Aorta (tissue), 5 donors: Measurements from ENCODE around the gene DEPDC4. TPM values are rescaled to one million over a fixed set of nuclear protein-coding genes. Genes with fewer than 3 reads are reported as not detected.
"Not testable (repeated sequence)": the region's sequence is repeated elsewhere in the genome, so short reads cannot be mapped to it uniquely, and the experiment has no call there.

Experiments used
- ATAC-seq: fragments of 200-7000 bp; cut with Tn5 transposase; one replicate; pipeline ENCODE4 v1.9.1; 2022; ENCODE audit warnings: moderate library complexity; ENCODE audit not compliant: low FRiP score
- DNase-seq, 2 donors: peaks; one replicate each; pipeline ENCODE4 v3.0.0-alpha.2; 2020
- H3K27ac ChIP-seq, 2 donors: one replicate each; pipeline ENCODE4 v1.5.1; 2013; ENCODE audit warnings: low read length in 2 of 2, mild to moderate bottlenecking in 2 of 2, moderate library complexity in 2 of 2, control low read depth in 1 of 2, inconsistent platforms in 1 of 2, low read depth in 1 of 2
- H3K27me3 ChIP-seq, 2 donors: one replicate each; pipeline ENCODE4 v1.6.1; 2013; ENCODE audit warnings: control low read depth in 1 of 2, low read length in 1 of 2, mild to moderate bottlenecking in 1 of 2, moderate library complexity in 1 of 2; ENCODE audit not compliant: insufficient read depth in 2 of 2, control insufficient read depth in 1 of 2
- H3K36me3 ChIP-seq, 2 donors: one replicate each; pipeline ENCODE4 v1.6.1; 2013; ENCODE audit warnings: control low read depth in 1 of 2, low read length in 1 of 2, mild to moderate bottlenecking in 1 of 2; ENCODE audit not compliant: insufficient read depth in 2 of 2, control insufficient read depth in 1 of 2
- H3K4me1 ChIP-seq, 2 donors: one replicate each; pipeline ENCODE4 v1.6.1; 2013; ENCODE audit warnings: low read length in 2 of 2, control low read depth in 1 of 2, mild to moderate bottlenecking in 1 of 2, moderate library complexity in 1 of 2; ENCODE audit not compliant: insufficient read depth in 2 of 2, control insufficient read depth in 1 of 2
- H3K4me3 ChIP-seq, 2 donors: one replicate each; pipeline ENCODE4 v1.5.1; 2013; ENCODE audit warnings: low read length in 2 of 2, control low read depth in 1 of 2, mild to moderate bottlenecking in 1 of 2
- H3K9me3 ChIP-seq: one replicate; pipeline ENCODE4 v1.6.1; 2013; ENCODE audit warnings: mild to moderate bottlenecking, low read length; ENCODE audit not compliant: control insufficient read depth
- WGBS, 2 donors: extraction: QIAGEN DNeasy Blood & Tissue Kit; methylation state at CpG; one replicate each; pipeline ENCODE4 v1.1.7; 2013; 5-methylcytosine and 5-hydroxymethylcytosine counted together
- intact Hi-C, 2 donors: fragments of 100-400 bp; cut with DNase I; formaldehyde crosslinking; loops; one replicate each; pipeline versions ENCODE4 v1.14.2 to v1.15.0; 2022
- long read RNA-seq, 2 donors: library from polyadenylated mRNA; unstranded; transcript quantifications; one replicate each; pipeline ENCODE4 v2.0.0, GENCODE V29; 2020 to 2021
- polyA plus RNA-seq, 2 donors: library from polyadenylated mRNA; stranded (reverse); fragments of 200-250 nt; gene quantifications; one replicate each; pipeline ENCODE4 v1.2.3, GENCODE V29; 2013
- total RNA-seq, 2 donors: library from RNA; stranded (reverse); fragmentation: NEBNext Ultra II Directional; extraction: Animal tissue kit (Norgen Biotek cat#: 25700); gene quantifications; one replicate each; pipeline ENCODE4 v1.2.1, GENCODE V29; 2021
- donor health status: healthy with polysubstance abuse.
- donor health status: Bipolar disorder and iron deficiency.
- donor health status: DM: no; HTN: no; CAD: no.
- donor health status: DM: no; HTN: no; CAD: no.
- donor health status: DM: yes; HTN: yes; CAD: no.

Gene DEPDC4
- 1 to 10 TPM in 1 of 2 donors, under 1 TPM in 1; 0.29 to 1.5 TPM for total RNA-seq
- 1 to 10 TPM in 1 of 2 donors, not detected in 1; 1.4 TPM for polyA plus RNA-seq
- long read RNA-seq, donor 1, partial matches to known transcripts: 1 of 4 reads
- long read RNA-seq, donor 1, other reads (novel, unspliced or antisense): 1 of 4 reads
- long read RNA-seq, donor 2, partial matches to known transcripts: 0 of 1 reads
- long read RNA-seq, donor 2, other reads (novel, unspliced or antisense): 1 of 1 reads

DNA sequence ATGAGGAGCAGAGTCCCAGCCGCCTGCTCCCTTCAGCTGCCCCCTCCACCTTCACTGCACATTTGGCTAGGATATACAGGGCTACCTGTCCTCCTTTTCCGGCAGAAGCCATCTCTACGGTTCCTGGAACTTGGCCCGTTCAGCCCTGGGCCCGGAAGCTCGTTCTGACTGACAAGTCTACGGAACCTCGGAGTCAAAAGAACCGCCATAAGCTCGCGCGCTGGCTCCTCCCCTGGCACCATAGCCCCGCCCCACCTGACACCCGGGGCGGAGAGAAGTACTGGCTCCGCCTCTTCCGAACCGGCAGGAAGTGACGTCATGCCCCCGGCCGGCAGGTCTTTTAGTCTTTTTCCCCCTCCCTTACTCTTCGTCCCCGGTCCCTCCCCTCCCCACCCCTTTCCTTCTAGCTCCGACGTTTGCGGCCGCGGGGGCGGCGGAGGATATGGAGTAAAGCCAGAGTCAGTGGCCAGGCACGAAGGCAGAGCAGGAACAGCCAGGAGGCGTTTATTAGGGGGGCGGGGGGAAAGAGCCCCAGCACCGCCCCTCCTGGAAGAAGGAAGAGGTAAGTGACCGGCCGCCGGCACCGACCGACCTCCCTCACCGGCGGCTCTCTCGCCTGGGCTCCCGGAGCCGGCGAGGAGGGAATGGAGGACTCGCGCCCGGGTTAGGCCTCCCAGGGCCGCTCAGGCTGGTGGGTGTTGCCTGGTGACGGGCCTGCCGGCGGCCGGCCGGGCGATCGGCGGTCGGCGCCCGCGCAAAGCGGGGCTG is at the start of gene DEPDC4, which contains the start of gene SCYL2:
TSS of gene DEPDC4 (minus strand) at position 245 of the 768 bp plus-strand sequence. CDS start at position 242, 3 bp downstream.
TSS of gene SCYL2 (plus strand) at position 343 of the 768 bp plus-strand sequence. CDS start 15,794 bp downstream, outside the sequence.
- Histone ChIP-seq H3K36me3 (no peaks in the 10 kb centered on the region), H3K27me3 (no peaks in the 10 kb centered on the region), H3K27ac (peak within 1 kb of the TSS; percentile 43 to 92), H3K4me3 (peak within 1 kb of the TSS; percentile 71 to 89), H3K9me3 (no peaks in the 10 kb centered on the region), H3K4me1 (peaks cover 0 to 5% of the 10 kb centered on the region in 2 donors)
- whole genome bisulfite sequencing, 2 donors: 0% methylated on average over 48 to 62 of the region's 62 CpGs
- peak; percentile 97 to 98 for DNase-seq
- intact Hi-C loops: no loop called here
- ATAC-seq: peak; percentile 99

DNA sequence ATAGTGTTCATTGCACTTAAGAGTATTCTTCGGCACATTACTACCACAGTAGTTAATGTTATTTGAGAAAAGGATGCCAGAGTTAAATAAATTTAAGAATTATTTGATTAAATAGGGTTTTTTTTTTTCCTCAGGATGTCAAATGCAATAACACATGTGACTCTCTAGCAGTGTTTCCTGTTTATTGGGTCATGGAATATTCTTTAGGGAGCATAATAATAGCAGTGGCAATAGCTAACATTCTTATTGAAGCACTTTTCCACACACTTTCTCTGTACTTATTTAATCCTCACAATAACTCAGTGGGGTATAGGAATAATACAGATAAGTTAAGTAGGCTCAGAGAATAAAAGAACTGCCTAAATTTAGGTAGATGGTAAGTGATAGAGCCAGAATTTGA is 44.4 kb upstream of the DEPDC4 start:
- no peaks in the 10 kb centered on the region for H3K4me1 ChIP-seq
- ATAC-seq: no peak
- intact Hi-C loops: no loop called here
- 93 to 94% methylated on average over 1 of the region's 1 CpG for WGBS, 2 donors
- no peaks in the 10 kb centered on the region for H3K9me3 ChIP-seq
- no peaks in the 10 kb centered on the region for H3K36me3 ChIP-seq
- no peak overlapping the region for H3K27ac ChIP-seq
- no peak for DNase-seq
- H3K27me3 ChIP-seq: no peaks in the 10 kb centered on the region
- no peak overlapping the region for H3K4me3 ChIP-seq

DNA sequence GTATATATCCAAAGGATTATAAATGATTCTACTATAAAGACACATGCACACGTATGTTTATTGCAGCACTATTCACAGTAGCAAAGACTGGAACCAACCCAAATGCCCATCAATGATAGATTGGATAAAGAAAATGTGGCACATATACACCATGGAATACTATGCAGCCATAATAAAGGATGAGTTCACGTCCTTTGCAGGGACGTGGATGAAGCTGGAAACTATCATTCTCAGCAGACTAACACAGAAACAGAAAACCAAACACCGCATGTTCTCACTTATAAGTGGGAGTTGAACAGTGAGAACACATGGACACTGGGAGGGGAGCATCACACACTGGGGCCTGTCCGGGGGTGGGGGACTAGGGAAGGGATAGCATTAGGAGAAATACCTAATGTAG is 41.3 kb upstream of the DEPDC4 start:
- ATAC-seq, H3K4me1 ChIP-seq, DNase-seq, H3K36me3 ChIP-seq, H3K27me3 ChIP-seq, H3K27ac ChIP-seq, H3K9me3 ChIP-seq, intact Hi-C loops, H3K4me3 ChIP-seq: not testable (repeated sequence)
- 93 to 97% methylated on average over 5 of the region's 5 CpGs for WGBS, 2 donors

DNA sequence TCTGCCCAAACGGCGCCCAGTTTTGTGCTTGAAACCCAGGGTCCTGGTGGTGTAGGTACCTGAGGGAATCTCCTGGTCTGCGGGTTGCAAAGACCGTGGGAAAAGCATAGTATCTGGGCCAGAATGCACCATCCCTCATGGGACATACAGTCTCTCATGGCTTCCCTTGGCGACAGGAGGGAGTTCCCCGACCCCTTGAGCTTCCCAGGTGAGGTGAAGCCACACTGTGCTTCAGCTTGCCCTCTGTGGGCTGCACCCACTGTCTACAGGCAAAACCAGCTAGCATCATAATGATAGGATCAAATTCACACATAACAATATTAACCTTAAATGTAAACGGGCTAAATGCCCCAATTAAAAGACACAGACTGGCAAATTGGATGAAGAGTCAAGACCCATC is 37.5 kb upstream of the DEPDC4 start:
- H3K4me3 ChIP-seq, H3K4me1 ChIP-seq, DNase-seq, H3K9me3 ChIP-seq, intact Hi-C loops, H3K27ac ChIP-seq, H3K27me3 ChIP-seq, H3K36me3 ChIP-seq, ATAC-seq: not testable (repeated sequence)
- 98 to 99% methylated on average over 7 of the region's 7 CpGs for WGBS, 2 donors

DNA sequence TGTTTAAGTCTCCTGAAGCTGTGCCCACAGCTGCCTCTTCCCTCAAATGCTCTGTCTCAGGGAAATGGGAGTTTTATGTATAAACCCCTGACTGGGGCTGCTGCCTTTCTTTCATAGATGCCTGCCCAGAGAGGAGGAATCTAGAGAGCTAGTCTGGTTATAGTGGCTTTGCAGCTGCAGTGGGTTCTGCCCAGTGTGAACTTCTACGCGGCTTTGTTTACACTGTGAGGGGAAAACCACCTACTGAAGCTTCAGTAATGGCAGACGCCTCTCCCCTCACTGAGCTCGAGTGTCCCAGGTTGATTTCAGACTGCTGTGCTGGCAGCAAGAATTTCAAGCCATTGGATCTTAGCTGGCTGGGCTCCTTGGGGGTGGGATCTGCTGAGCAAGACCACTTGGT is 37.0 kb upstream of the DEPDC4 start:
- Histone ChIP-seq H3K36me3 (peaks cover 2 to 5% of the 10 kb centered on the region in 2 donors), H3K9me3 (no peaks in the 10 kb centered on the region), H3K27ac (no peak overlapping the region), H3K4me1 (no peaks in the 10 kb centered on the region), H3K27me3 (no peaks in the 10 kb centered on the region), H3K4me3 (no peak overlapping the region)
- no peak for DNase-seq
- no peak for ATAC-seq
- WGBS, 2 donors: 88 to 93% methylated on average over 4 of the region's 4 CpGs
- intact Hi-C loops: no loop called here

DNA sequence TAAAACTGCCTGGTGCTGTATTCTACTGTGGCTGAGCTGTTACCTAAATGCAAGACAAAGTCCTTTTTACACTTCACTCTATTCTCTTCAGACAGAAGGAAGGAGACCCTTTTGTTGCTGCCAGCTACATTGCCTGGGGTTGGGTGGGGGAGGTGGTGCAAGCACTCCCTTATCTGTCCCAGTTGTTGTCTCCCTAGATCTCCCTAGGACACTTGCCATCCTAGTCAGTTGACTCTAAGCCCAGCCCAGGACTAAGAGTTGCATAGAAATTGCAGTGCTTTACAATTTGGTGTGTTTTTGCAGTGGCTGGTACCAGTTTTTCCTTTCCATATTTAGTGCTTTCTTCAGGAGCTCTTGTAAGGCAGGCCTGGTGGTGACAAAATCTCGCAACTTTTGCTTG is 35.2 kb upstream of the DEPDC4 start:
- no peaks in the 10 kb centered on the region for H3K27me3 ChIP-seq

GRCh38 chr12:100295764-100296555 is 29.1 kb upstream of the DEPDC4 start:
- DNase-seq: no peak
- intact Hi-C loops: no loop called here
- Histone ChIP-seq H3K27ac (no peak overlapping the region), H3K27me3 (no peaks in the 10 kb centered on the region), H3K4me1 (no peaks in the 10 kb centered on the region), H3K36me3 (peaks cover 0 to 5% of the 10 kb centered on the region in 2 donors), H3K4me3 (no peak overlapping the region), H3K9me3 (no peaks in the 10 kb centered on the region)
- no peak for ATAC-seq
- WGBS, 2 donors: 71 to 74% methylated on average over 4 of the region's 4 CpGs

More for the DNA sequence above, 35.2 kb upstream of the DEPDC4 start:
- WGBS, 2 donors: 98 to 100% methylated on average over 1 of the region's 1 CpG
- Histone ChIP-seq H3K4me3 (no peak overlapping the region), H3K27ac (no peak overlapping the region), H3K9me3 (no peaks in the 10 kb centered on the region), H3K36me3 (peaks cover 2 to 5% of the 10 kb centered on the region in 2 donors), H3K4me1 (no peaks in the 10 kb centered on the region)
- intact Hi-C loops: no loop called here
- ATAC-seq: no peak
- DNase-seq: no peak

DNA sequence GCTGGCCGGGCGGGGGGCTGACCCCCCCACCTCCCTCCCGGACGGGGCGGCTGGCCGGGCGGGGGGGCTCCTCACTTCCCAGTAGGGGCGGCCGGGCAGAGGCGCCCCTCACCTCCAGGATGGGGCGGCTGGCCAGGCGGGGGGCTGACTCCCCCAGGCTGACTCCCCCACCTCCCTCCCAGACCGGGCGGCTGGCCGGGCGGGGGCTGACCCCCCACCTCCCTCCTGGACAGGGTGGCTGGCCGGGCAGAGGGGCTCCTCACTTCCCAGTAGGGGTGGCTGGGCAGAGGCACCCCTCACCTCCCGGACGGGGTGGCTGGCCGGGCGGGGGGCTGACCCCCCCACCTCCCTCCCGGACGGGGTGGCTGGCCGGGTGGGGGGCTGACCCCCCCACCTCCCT is 27.5 kb upstream of the DEPDC4 start:
- H3K9me3 ChIP-seq, H3K4me3 ChIP-seq, intact Hi-C loops, H3K27ac ChIP-seq, H3K36me3 ChIP-seq, H3K27me3 ChIP-seq, ATAC-seq, H3K4me1 ChIP-seq, DNase-seq: not testable (repeated sequence)
- 96% methylated on average over 23 of the region's 24 CpGs; no CpG with 5 or more reads in 1 of the 2 donors for WGBS, 2 donors
